HAP-1 (cell line): ENCODE measurements around the gene CEP192.

Experiments used
- DNase-seq, 2 experiments: peaks; one replicate each; pipeline ENCODE4 v3.0.0-alpha.2; 2016 to 2020; ENCODE audit warnings: low spot score in 2 of 2
- H3K27me3 ChIP-seq: fragments of 250-450 bp; sonication (Bioruptor Pico); 2 replicates; pipeline ENCODE4 v1.5.1; 2020; ENCODE audit warnings: low read depth, mild to moderate bottlenecking, moderate library complexity
- H3K36me3 ChIP-seq: fragments of 250-450 bp; sonication (Bioruptor Pico); replicated peaks from 2 replicates; pipeline ENCODE4 v1.5.1; 2020; ENCODE audit warnings: mild to moderate bottlenecking
- H3K4me1 ChIP-seq: fragments of 250-450 bp; sonication (Bioruptor Pico); 2 replicates; pipeline ENCODE4 v1.5.1; 2020; ENCODE audit warnings: mild to moderate bottlenecking
- H3K4me3 ChIP-seq: fragments of 250-450 bp; sonication (Bioruptor Pico); 2 replicates; pipeline ENCODE4 v1.5.1; 2020; ENCODE audit warnings: mild to moderate bottlenecking, moderate library complexity
- H3K9me3 ChIP-seq: fragments of 250-450 bp; sonication (Bioruptor Pico); 2 replicates; pipeline ENCODE4 v1.5.1; 2020; ENCODE audit warnings: mild to moderate bottlenecking, moderate library complexity
- in situ Hi-C: fragments of 300-500 bp; cut with MboI; formaldehyde crosslinking; loops from 3 replicates; pipeline ENCODE4 v1.14.3; 2020; ENCODE audit warnings: low sequenced_read_pairs, inconsistent platforms, mixed read lengths

CEP192 gene

DNA sequence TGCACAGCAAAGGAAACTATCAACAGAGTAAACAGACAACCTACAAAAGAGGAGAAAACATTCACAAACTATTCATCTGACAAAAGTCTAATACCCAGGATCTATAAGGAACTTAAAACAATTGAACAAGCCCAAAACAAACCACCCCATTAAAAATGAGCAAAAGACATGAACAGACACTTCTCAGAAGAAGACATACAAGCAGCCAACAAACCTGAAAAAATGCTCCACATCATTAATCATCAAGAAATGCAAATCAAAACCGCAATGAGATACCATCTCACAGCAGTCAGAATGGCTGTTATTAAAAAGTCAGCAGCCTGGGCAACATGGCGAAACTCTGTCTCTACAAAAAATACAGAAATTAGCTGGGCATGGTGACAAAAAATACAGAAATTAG lies 117.2 kb downstream of the CEP192 start:
- no peaks in the 10 kb centered on the region for H3K4me1 ChIP-seq
- H3K36me3 ChIP-seq, result peaks cover 52% of the 10 kb centered on the region
- in situ Hi-C loops, result no loop called here
- DNase-seq, result no peak
- H3K9me3 ChIP-seq, result no peaks in the 10 kb centered on the region
- no peak overlapping the region for H3K4me3 ChIP-seq
- no peaks in the 10 kb centered on the region for H3K27me3 ChIP-seq

DNA sequence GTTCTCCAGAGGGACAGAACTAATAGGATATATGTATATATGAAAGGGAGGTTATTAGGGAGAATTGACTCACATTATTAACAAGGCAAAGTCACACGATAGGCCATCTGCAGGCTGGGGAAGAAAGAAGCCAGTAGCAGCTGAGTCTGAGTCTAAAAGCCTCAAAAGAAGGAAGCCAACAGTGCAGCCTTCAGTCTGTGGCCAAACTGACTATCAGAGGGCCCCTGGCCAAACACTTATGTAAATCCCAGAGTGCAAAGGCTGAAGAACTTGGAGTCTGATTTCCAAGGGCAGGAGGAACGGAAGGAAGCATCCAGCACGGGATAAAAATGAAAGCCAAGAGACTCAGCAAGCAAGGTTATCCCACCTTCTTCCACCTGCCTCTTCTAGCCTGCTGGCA lies 119.4 kb downstream of the CEP192 start:
- DNase-seq, result no peak
- H3K4me1 ChIP-seq, result no peaks in the 10 kb centered on the region
- no peaks in the 10 kb centered on the region for H3K27me3 ChIP-seq
- H3K4me3 ChIP-seq, result no peak overlapping the region
- H3K9me3 ChIP-seq, result no peaks in the 10 kb centered on the region
- in situ Hi-C loops, result no loop called here
- H3K36me3 ChIP-seq, result peaks cover 44% of the 10 kb centered on the region

DNA sequence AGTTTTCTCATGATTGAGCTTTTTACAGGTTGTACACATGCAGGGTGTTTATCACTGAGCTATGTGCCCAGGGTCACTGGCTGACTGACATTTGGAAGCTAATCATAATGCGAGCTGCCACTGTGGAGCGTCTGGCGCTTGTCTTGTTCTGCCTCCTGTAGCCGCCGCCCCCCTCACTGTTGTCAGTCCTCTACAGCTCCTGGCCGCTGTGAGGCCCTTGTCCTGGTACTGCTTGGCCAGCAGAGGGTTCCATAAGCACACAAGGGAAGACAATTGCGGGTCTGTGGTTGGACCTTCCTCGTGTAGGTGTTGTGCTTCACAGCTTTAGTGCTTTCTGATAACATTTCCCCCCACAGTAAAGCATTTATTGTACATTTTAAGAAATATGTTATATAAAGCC lies 121.8 kb downstream of the CEP192 start:
- in situ Hi-C loops, result no loop called here
- Histone ChIP-seq H3K4me1 (no peaks in the 10 kb centered on the region), H3K36me3 (peaks cover 28% of the 10 kb centered on the region), H3K9me3 (no peaks in the 10 kb centered on the region), H3K4me3 (no peak overlapping the region), H3K27me3 (no peaks in the 10 kb centered on the region)
- DNase-seq, result peak; percentile 16 to 71

DNA sequence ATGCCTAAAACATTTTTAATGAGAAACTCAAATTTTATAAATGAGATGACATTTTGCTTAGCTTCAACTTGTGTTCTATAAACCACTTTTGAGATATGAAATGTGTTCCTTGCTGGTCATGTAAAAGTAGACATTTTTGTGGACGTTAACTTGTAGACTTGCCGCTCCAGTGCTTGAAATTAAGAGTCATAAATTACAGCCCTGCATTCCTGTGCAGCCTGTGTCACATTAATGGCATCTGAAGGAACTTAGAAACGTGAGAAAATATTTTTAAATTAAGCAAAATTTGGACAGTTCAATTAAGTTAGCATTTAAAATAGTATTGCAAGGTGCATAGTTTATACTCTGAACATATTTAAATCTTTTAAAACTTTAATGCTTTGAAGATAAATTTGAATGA lies 129.1 kb downstream of the CEP192 start:
- peaks cover 18% of the 10 kb centered on the region for H3K36me3 ChIP-seq
- no peaks in the 10 kb centered on the region for H3K27me3 ChIP-seq
- in situ Hi-C loops, result no loop called here
- H3K4me1 ChIP-seq, result no peaks in the 10 kb centered on the region; the same call in 1 of the 2 replicates
- no peak overlapping the region for H3K4me3 ChIP-seq
- H3K9me3 ChIP-seq, result no peaks in the 10 kb centered on the region
- DNase-seq, result no peak

DNA sequence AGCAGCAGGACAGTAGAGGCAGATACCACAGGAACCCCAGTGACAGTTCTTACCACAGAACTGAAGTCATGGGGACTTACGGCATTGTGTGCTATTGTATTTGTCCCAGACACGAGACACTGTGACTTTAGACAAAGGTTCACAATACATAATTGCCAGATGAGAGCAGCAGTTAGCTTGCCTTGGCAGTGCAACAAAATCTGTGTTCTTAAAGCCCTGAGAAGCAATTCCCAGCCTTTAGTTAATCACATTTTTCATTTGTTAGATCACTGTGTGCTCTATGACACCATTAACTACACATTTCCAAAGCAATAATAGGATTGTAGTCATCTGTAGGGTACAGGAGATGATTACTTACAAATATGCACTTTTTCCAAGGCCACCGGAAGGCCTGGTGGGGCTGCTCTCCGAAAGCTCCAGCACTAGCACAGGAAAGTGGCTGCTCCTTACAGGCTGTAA lies 129.8 kb downstream of the CEP192 start:
- in situ Hi-C loops, result no loop called here
- Histone ChIP-seq H3K9me3 (no peaks in the 10 kb centered on the region), H3K27me3 (no peaks in the 10 kb centered on the region), H3K4me3 (no peak overlapping the region), H3K36me3 (peaks cover 16% of the 10 kb centered on the region), H3K4me1 (no peaks in the 10 kb centered on the region; the same call in 1 of the 2 replicates)
- no peak for DNase-seq

DNA sequence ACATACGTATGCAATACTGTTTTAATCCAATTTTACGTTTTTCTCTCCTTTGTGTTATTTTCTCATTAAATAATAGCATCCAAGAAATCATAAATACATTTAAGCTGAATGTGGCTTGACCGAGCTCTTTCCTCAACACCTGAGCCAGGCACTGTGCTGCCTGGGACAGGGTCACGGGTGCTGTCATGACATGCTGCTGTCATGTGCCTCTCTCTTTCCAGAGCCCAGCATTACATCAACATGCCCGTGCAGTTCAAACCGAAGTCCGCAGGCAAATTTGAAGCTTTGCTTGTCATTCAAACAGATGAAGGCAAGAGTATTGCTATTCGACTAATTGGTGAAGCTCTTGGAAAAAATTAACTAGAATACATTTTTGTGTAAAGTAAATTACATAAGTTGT lies 133.2 kb downstream of the CEP192 start:
- Histone ChIP-seq H3K9me3 (no peaks in the 10 kb centered on the region), H3K36me3 (peaks cover 16% of the 10 kb centered on the region), H3K27me3 (no peaks in the 10 kb centered on the region), H3K4me3 (no peak overlapping the region), H3K4me1 (no peaks in the 10 kb centered on the region; the same call in 1 of the 2 replicates)
- in situ Hi-C loops, result no loop called here
- DNase-seq, result no peak

DNA sequence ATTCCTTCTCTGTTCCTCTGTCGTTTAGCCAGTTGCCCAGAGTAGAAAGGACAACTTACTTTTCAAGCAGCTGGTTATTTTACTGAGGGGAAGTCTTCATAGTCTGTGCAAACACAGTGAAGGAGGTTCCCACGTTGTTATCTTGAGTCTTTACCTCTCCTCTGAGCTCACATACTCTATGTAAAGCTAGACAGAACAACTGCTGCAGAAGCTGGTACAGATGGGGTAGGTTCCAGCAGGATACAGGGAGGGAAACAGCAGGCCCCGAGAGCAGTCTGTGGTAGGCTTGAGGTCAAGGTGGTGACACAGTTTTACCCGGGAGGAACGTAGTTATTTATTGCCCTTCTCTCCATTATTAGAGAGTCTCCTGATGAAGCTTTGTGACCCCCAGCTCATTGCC lies 134.0 kb downstream of the CEP192 start:
- no peak for DNase-seq
- Histone ChIP-seq H3K9me3 (no peaks in the 10 kb centered on the region), H3K4me1 (no peaks in the 10 kb centered on the region; the same call in 1 of the 2 replicates), H3K36me3 (peaks cover 10% of the 10 kb centered on the region), H3K27me3 (no peaks in the 10 kb centered on the region), H3K4me3 (no peak overlapping the region)
- in situ Hi-C loops, result no loop called here

DNA sequence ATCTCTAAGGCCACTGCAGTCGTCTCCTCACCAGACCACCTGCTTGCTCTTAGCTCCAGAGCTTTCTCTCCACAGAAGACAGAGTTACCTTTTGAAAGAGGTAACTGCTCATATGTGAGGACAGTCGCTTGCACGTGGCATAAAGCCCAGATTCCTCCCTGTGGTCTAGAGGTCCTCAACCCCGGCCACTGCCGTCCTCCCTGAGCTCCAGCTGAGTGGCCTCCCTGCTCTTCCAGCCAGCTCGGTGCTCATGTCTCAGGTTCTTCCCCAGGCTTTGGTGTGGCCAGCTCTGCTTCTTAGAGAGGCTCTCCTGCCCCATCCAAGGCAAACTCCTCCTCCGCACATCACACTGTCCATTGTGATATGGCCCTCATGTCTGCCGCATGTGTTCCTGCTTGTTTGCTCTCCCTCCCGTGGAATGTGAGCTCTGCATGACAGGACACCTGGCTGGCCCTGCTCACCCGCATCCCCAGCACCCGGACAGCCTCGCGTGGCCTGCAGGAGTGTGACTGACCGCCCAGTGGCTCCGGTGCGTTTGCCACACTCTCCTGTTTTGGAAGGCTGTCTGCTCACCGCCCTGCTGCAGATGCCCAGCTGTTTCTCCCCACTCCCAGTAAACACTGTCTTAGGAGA lies 135.9 kb downstream of the CEP192 start:
- in situ Hi-C loops, result no loop called here
- peaks cover 5% of the 10 kb centered on the region for H3K36me3 ChIP-seq
- H3K27me3 ChIP-seq, result no peaks in the 10 kb centered on the region
- H3K4me3 ChIP-seq, result no peak overlapping the region
- DNase-seq, result no peak
- no peaks in the 10 kb centered on the region for H3K9me3 ChIP-seq
- H3K4me1 ChIP-seq, result no peaks in the 10 kb centered on the region

DNA sequence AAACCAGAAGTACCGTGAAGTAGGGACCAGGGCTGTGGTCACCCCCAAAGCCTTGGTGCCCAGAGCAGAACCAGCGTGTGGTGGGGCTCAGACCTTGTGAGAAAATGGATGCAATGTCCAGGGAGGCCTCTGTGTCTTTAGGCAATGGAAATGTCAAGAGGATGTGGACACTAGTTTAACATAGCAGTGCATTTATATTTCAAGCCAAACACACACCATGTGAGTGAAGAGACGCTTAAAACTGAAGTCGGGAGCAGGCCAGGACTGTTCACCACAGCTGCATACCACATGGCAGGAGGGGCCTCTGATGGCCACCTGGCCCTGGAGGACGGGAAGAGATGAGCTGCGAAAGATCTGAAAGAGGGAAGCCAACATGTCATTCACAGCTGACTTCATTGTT lies 140.1 kb downstream of the CEP192 start:
- Histone ChIP-seq H3K9me3 (no peaks in the 10 kb centered on the region), H3K27me3 (no peaks in the 10 kb centered on the region)
- in situ Hi-C loops, result no loop called here

DNA sequence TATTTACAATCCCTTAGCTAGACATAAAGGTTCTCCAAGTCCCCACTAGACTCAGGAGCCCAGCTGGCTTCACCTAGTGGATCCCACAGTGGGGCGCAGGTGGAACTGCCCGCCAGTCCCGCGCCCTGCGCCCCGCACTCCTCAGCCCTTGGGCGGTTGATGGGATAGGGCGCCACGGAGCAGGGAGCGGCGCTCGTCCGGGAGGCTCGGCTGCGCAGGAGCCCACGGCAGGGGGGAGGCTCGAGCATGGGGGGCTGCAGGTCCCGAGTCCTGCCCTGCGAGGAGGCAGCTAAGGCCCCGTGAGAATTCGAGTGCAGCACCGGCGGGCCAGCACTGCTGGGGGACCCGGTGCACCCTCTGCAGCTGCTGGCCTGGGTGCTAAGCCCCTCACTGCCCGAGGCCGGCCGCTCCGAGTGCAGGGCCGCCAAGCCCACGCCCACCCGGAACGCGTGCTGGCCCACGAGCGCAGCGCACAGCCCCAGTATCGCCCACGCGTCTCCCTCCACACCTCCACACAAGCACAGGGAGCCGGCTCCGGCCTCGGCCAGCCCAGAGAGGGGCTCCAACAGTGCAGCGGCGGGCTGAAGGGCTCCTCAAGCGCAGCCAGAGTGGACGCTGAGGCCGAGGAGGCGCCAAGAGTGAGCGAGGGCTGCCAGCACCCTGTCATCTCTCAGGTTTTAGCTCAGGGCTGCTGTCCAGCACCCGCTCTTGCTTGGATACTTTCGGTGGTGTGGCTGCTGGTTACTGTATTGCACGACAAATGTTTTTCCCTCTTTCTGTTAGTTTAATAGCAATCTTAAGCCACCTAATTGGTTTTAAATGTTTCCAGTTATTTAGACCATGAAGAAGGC lies 143.6 kb downstream of the CEP192 start:
- Histone ChIP-seq H3K27me3 (no peaks in the 10 kb centered on the region), H3K36me3 (no peaks in the 10 kb centered on the region; the same call in 1 of the 2 replicates), H3K4me1 (peaks cover 24% of the 10 kb centered on the region), H3K4me3 (no peak overlapping the region), H3K9me3 (no peaks in the 10 kb centered on the region)
- DNase-seq, result no peak
- in situ Hi-C loops, result no loop called here

More for the DNA sequence above, 140.1 kb downstream of the CEP192 start:
- DNase-seq, result no peak
- Histone ChIP-seq H3K4me3 (no peak overlapping the region), H3K36me3 (no peaks in the 10 kb centered on the region; the same call in none of the 2 replicates), H3K4me1 (peaks cover 5% of the 10 kb centered on the region)

DNA sequence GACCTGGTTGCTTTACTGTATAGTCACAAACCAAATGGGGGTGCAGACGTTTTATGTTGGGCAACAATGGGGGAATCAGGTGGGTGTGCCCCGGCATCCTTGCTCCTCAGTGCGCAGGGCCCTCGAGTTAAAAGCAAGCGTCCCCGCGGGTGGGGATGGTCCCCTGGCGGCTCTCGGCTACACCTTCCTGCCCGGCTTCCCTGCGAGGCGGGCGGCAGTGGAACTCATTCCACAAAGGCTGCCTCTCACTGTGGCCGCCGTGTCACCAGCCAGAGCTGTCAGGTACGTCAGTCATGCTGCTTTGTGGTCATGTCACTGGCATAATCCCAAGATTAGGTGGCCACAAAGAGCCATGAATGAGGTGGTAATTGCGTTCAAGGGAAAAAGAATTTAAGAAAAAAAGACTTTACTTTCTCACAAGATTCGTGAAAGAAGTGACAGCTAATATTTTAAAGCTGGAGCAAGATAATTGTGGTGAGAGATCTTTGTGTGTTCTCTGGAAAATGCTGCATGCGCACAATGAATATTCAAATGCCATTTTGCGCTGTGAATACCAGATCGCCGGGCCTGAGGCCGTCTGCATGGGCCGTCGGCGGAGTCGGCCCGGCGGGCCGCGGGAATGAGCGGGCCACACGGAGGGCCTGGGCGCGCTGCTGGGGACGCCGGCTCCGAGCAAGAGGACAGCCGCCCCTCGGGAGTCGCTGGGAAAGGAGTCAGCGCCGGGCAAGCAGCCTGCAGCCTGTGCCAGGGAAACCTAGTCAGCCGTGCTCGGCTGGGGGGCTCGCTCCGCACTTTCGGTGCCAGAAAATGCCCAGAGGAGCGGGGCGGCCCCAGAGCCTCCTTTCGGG lies 145.1 kb downstream of the CEP192 start:
- in situ Hi-C loops, result no loop called here
- Histone ChIP-seq H3K27me3 (no peaks in the 10 kb centered on the region), H3K36me3 (no peaks in the 10 kb centered on the region), H3K4me3 (peak overlapping the region; percentile 27), H3K9me3 (no peaks in the 10 kb centered on the region), H3K4me1 (peaks cover 24% of the 10 kb centered on the region)
- peak; percentile 62 to 67 for DNase-seq

DNA sequence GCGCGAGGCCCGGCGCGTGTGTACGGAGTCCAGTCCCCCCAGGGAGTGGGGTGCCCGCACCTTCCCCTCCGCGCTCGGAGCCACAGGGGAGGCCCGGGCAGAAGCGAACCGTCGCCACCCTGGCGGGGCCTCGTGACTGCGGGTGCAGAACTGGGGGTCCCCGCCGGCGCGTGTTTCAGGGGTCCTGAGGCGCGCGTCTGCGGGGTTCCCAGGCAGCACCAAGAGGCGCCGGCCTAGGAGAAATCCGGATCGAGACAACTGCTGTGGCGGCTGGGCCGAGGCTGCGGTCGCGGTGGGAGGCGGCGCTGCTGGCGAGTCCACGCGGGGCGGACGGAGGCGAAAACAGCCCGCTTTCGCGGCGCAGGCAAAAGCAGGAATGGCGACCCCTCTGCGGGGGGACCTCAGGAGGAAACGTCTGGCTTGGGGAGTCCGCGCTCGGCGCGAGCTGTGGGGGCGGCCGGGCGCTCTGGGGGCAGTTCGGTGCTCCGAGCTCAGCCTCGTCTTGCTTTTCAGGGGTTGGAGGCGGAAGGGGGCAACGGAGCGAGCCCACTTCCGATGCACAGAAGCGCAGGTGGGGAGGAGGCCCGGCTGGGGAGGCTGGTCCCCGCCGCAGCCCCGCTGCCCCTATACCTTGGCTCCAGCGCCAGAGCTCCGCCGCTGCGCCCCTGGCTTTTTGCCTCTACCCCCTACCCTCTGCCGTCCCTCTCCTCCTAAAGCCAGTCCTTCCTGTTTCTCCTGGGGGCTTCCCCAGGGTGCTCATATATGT lies 145.9 kb downstream of the CEP192 start:
- in situ Hi-C loops, result no loop called here
- Histone ChIP-seq H3K9me3 (no peaks in the 10 kb centered on the region), H3K4me3 (peak overlapping the region; percentile 27), H3K36me3 (no peaks in the 10 kb centered on the region), H3K27me3 (no peaks in the 10 kb centered on the region), H3K4me1 (peaks cover 24% of the 10 kb centered on the region)
- DNase-seq, result peak in 1 of 2 experiments; percentile 42
